Testis (tissue), 2 donors: Measurements from ENCODE around the gene IGSF6.

Experiments
- POLR2A ChIP-seq: fragments of 450-650 bp; IDR thresholded peaks from one replicate; pipeline ENCODE4 v1.6.1; 2017; ENCODE audit warnings: antibody characterized with exemption, mild to moderate bottlenecking, moderate library complexity
- TF ChIP-seq, protein P1 (sequence below), 3 experiments: fragments of 450-650 bp in 2 of 3; fragments of 200-600 bp in 1 of 3; sonication (generic) in 1 of 3; IDR thresholded peaks; one replicate each; pipeline ENCODE4 v1.5.1; 2016 to 2019; ENCODE audit warnings: antibody characterized with exemption in 3 of 3, mild to moderate bottlenecking in 2 of 3, moderate library complexity in 1 of 3

DNA sequence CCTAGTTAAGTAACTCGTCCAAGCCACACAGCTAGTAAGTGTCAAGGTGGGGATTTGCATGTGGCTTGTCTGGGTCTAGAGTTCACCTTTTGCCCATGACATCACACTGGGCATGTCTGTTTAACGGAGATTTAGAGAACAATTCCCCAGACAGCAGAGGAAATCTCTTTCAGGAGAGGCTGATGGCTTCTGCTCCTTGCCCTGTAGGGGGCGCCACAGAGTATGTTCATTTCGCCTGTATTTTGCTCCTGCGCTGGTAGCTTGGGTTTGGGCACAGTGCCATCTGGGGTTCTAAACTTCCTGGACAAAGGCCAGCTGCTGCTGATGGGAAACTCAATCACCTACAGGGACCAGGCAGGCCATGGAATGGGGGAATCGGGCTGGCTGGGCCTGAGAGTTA lies 31.8 kb upstream of the IGSF6 start:
- TF ChIP-seq, protein P1, sequence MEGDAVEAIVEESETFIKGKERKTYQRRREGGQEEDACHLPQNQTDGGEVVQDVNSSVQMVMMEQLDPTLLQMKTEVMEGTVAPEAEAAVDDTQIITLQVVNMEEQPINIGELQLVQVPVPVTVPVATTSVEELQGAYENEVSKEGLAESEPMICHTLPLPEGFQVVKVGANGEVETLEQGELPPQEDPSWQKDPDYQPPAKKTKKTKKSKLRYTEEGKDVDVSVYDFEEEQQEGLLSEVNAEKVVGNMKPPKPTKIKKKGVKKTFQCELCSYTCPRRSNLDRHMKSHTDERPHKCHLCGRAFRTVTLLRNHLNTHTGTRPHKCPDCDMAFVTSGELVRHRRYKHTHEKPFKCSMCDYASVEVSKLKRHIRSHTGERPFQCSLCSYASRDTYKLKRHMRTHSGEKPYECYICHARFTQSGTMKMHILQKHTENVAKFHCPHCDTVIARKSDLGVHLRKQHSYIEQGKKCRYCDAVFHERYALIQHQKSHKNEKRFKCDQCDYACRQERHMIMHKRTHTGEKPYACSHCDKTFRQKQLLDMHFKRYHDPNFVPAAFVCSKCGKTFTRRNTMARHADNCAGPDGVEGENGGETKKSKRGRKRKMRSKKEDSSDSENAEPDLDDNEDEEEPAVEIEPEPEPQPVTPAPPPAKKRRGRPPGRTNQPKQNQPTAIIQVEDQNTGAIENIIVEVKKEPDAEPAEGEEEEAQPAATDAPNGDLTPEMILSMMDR (IDR thresholded peaks at IDR 0.05), result peak in 1 of 3 experiments; percentile 59
- no peak for TF ChIP-seq POLR2A
